Colonic mucosa (tissue), 4 donors: Measurements from ENCODE around the gene PLK2. TPM values are rescaled to one million over a fixed set of nuclear protein-coding genes. Genes with fewer than 3 reads are reported as not detected.

Source experiments
- DNase-seq: peaks from one replicate; pipeline ENCODE4 v3.0.0-alpha.2; 2020
- H3K27ac ChIP-seq: fragments of 200-600 bp; one replicate; pipeline ENCODE4 v1.8.0; 2021
- H3K27me3 ChIP-seq: fragments of 200-600 bp; one replicate; pipeline ENCODE4 v1.8.0; 2021
- H3K36me3 ChIP-seq: fragments of 200-600 bp; one replicate; pipeline ENCODE4 v1.8.0; 2021
- H3K4me1 ChIP-seq: fragments of 200-600 bp; one replicate; pipeline ENCODE4 v1.8.0; 2021; ENCODE audit warnings: mild to moderate bottlenecking
- H3K4me3 ChIP-seq: fragments of 200-600 bp; one replicate; pipeline ENCODE4 v1.8.0; 2021
- H3K9ac ChIP-seq, 2 donors: one replicate each; pipeline ENCODE4 v1.7.0; 2013; ENCODE audit warnings: control low read depth in 2 of 2, low read depth in 2 of 2, low read length in 2 of 2
- H3K9me3 ChIP-seq: fragments of 200-600 bp; one replicate; pipeline ENCODE4 v1.8.0; 2021
- CTCF ChIP-seq: fragments of 200-600 bp; IDR thresholded peaks from one replicate; pipeline ENCODE4 v1.8.0; 2022; ENCODE audit warnings: antibody characterized with exemption, mild to moderate bottlenecking
- intact Hi-C: fragments of 100-400 bp; cut with DNase I; formaldehyde crosslinking; loops from one replicate; pipeline ENCODE4 v1.14.1; 2022
- total RNA-seq, 2 donors: library from RNA; stranded (reverse); fragmentation: NEBNext Ultra II Directional in 1 of 2; extraction: Animal tissue kit (Norgen Biotek cat#: 25700) in 1 of 2; gene quantifications; one replicate each; pipeline ENCODE4 v1.2.1, GENCODE V29; 2021
- donor health status: healthy.
- donor health status: DM: no; HTN: no; CAD: no.
- donor health status: DM: no; HTN: no; CAD: no.

The PLK2 gene
- total RNA-seq, 2 donors from 2014 or later: 21.8 to 28.3 TPM

- H3K27me3 ChIP-seq: no peaks in the 10 kb centered on the region
- no peaks in the 10 kb centered on the region for H3K36me3 ChIP-seq
- no peak overlapping the region for H3K4me3 ChIP-seq
- intact Hi-C loops: no loop called here
- no peaks in the 10 kb centered on the region for H3K4me1 ChIP-seq
- H3K9me3 ChIP-seq: no peaks in the 10 kb centered on the region
- no peak overlapping the region for H3K9ac ChIP-seq
- TF ChIP-seq CTCF: no peak
- no peak for DNase-seq
- H3K27ac ChIP-seq: no peak overlapping the region
Measured at GRCh38 chr5:58481066-58481676, 21.3 kb upstream of the PLK2 start.

- Histone ChIP-seq H3K27me3 (no peaks in the 10 kb centered on the region), H3K4me1 (no peaks in the 10 kb centered on the region), H3K4me3 (no peak overlapping the region), H3K9ac (no peak overlapping the region), H3K36me3 (no peaks in the 10 kb centered on the region), H3K27ac (no peak overlapping the region), H3K9me3 (no peaks in the 10 kb centered on the region)
- intact Hi-C loops: no loop called here
- DNase-seq: no peak
- no peak for TF ChIP-seq CTCF
Measured at GRCh38 chr5:58477760-58478376, 18.0 kb upstream of the PLK2 start.

GRCh38 chr5:58475404-58475803 is 15.5 kb upstream of the PLK2 start:
- intact Hi-C loops: no loop called here
- DNase-seq: no peak
- Histone ChIP-seq H3K27me3 (no peaks in the 10 kb centered on the region), H3K9me3 (no peaks in the 10 kb centered on the region), H3K4me3 (no peak overlapping the region), H3K27ac (no peak overlapping the region), H3K36me3 (no peaks in the 10 kb centered on the region), H3K9ac (no peak overlapping the region), H3K4me1 (no peaks in the 10 kb centered on the region)
- no peak for TF ChIP-seq CTCF

- no peaks in the 10 kb centered on the region for H3K36me3 ChIP-seq
- TF ChIP-seq CTCF: no peak
- H3K4me1 ChIP-seq: no peaks in the 10 kb centered on the region
- no peaks in the 10 kb centered on the region for H3K27me3 ChIP-seq
- H3K27ac ChIP-seq: no peak overlapping the region
- no peak overlapping the region for H3K4me3 ChIP-seq
- H3K9me3 ChIP-seq: no peaks in the 10 kb centered on the region
- H3K9ac ChIP-seq: no peak overlapping the region
- no peak for DNase-seq
- intact Hi-C loops: loop anchor here (10.0 kb wide), 1 partner anchor 965 kb away; no protein-coding TSS in a partner anchor
Measured at GRCh38 chr5:58469896-58470295, 10.0 kb upstream of the PLK2 start.

GRCh38 chr5:58466939-58467338 is 7.1 kb upstream of the PLK2 start:
- no peaks in the 10 kb centered on the region for H3K36me3 ChIP-seq
- TF ChIP-seq CTCF: no peak
- no peaks in the 10 kb centered on the region for H3K9me3 ChIP-seq
- no peak overlapping the region for H3K4me3 ChIP-seq
- H3K9ac ChIP-seq: no peak overlapping the region
- no peaks in the 10 kb centered on the region for H3K4me1 ChIP-seq
- intact Hi-C loops: loop anchor here (10.0 kb wide), 1 partner anchor 962 kb away; no protein-coding TSS in a partner anchor
- H3K27ac ChIP-seq: no peak overlapping the region
- DNase-seq: no peak
- no peaks in the 10 kb centered on the region for H3K27me3 ChIP-seq
